C4-2B (cell line): ENCODE results near the gene EID1.

Experiments used
- CTCF ChIP-seq: fragments of 450-650 bp; conservative IDR thresholded peaks from 2 replicates; pipeline ENCODE4 v1.5.1; 2017; ENCODE audit warnings: mild to moderate bottlenecking
- ZFX ChIP-seq: fragments of 450-650 bp; IDR thresholded peaks from 2 replicates; pipeline ENCODE4 v1.6.1; 2017

GRCh38 chr15:48850648-48851047, 27.3 kb upstream of the EID1 start:
- TF ChIP-seq CTCF (no peak), ZFX (no peak)
